Neural cell (in vitro differentiated cells): ENCODE measurements around the gene PRKCE.

Experiments used
- POLR2AphosphoS5 ChIP-seq: IDR thresholded peaks from 2 replicates; pipeline ENCODE4 v1.6.1; 2012
- RAD21 ChIP-seq: fragments of 450-650 bp; conservative IDR thresholded peaks from 2 replicates; pipeline ENCODE4 v1.6.1; 2014; ENCODE audit warnings: antibody characterized with exemption, mild to moderate bottlenecking, moderate library complexity
- TF ChIP-seq, protein P1 (sequence below): fragments of 450-650 bp; IDR thresholded peaks from 2 replicates; pipeline ENCODE4 v1.5.1; 2014; ENCODE audit warnings: antibody characterized with exemption, mild to moderate bottlenecking, moderate library complexity; ENCODE audit not compliant: poor library complexity, severe bottlenecking

DNA sequence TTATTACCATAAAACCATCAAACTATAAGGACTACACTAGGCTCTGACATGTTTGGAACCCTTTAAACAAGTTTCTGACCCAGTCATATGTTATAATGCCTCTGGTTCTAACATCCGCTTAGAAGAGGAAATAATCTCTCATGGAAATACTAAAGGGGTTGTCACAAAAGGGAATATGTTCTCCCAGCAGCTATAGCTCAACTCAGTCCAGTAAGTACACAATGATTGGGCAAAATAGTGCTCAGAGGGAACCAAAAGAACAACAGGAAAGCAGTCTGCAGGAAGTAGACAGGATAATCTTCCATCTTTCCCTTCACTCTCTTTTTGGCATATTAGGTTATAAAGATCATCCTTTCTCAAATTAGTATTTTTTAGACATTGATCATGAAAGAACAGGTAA, 44.7 kb upstream of the PRKCE start:
- TF ChIP-seq POLR2AphosphoS5 (no peak), RAD21 (no peak)
- TF ChIP-seq, protein P1, sequence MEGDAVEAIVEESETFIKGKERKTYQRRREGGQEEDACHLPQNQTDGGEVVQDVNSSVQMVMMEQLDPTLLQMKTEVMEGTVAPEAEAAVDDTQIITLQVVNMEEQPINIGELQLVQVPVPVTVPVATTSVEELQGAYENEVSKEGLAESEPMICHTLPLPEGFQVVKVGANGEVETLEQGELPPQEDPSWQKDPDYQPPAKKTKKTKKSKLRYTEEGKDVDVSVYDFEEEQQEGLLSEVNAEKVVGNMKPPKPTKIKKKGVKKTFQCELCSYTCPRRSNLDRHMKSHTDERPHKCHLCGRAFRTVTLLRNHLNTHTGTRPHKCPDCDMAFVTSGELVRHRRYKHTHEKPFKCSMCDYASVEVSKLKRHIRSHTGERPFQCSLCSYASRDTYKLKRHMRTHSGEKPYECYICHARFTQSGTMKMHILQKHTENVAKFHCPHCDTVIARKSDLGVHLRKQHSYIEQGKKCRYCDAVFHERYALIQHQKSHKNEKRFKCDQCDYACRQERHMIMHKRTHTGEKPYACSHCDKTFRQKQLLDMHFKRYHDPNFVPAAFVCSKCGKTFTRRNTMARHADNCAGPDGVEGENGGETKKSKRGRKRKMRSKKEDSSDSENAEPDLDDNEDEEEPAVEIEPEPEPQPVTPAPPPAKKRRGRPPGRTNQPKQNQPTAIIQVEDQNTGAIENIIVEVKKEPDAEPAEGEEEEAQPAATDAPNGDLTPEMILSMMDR = no peak
